ENCODE data around the gene TBC1D12.
"Not testable (repeated sequence)": the region's sequence is repeated elsewhere in the genome, so short reads cannot be mapped to it uniquely, and the experiment has no call there.

Gene TBC1D12

DNA sequence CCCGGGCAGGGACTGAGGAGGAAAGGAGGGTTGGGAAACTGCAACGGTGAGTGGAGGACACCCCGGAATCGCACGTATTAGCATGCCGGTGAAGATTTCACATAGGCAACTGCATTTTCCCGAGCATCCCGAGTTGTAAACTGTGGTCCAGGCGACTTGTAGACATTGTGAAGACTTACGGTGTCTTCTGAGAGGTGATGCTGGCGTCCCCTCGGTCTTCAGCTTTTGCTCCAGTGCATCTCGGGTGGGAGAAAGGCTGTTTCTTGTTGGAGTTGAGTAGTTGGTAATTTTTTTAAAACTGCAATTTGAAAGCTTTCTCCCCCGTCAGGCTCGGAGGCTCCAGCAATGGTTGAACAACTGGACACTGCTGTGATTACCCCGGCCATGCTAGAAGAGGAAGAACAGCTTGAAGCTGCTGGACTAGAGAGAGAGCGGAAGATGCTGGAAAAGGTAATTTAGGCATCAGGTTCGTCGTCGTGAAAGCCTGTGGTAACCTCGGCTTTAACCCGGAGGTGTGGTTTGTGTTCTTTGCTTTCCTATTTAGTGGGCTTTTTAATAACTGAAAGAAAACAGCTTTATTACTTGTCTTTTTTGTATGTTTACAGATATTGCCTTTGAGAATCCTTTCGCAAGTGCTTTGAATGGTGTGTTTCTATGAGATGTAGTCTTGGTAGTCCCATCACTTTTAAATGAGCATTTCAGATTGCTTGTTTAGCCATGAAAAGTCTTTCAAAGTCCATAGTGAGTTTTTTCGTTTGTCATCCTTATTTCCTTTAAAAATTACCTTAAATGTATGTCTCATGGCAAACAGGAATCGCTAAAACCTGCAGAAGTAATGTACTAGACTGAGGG, 143.9 kb downstream of the TBC1D12 start:
- DNase-seq (ENCODE audit: low spot score) = peak; percentile 29

DNA sequence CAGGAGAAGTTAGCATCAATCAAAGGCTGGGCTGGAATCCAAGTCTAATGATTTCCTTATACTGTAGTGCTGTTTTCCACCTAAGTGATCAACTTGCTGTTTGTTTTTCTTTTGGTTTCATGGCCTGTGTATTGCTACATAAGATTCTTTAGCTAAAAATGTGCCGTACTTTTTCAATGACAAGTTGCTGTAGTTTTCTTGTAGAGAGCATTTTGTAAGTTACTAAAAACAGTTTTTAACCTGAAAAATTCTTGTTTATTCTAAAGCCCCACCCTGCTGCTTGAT, 144.5 kb downstream of the TBC1D12 start:
- peak; percentile 11 for DNase-seq (ENCODE audit: low spot score)

DNA sequence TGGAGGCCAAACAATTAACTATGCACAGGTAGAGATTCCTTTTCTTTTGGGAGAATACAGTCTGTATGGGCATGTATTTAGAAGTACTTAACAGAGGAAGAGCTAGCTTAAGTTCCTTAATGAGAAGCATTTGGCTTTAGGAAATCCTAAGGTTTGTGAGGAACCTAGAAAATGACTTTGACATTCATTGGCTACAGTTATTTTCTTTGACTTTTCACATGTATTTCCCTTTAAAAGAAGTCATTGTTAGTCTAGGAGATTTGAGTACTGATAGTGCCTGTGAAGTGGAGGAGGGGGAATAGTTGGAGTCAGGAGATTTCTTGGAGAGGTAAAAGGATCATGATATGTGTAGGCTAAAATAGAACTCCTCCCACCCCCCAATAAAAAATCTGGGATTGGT, 146.9 kb downstream of the TBC1D12 start:
- no peak for DNase-seq (ENCODE audit: low spot score)

DNA sequence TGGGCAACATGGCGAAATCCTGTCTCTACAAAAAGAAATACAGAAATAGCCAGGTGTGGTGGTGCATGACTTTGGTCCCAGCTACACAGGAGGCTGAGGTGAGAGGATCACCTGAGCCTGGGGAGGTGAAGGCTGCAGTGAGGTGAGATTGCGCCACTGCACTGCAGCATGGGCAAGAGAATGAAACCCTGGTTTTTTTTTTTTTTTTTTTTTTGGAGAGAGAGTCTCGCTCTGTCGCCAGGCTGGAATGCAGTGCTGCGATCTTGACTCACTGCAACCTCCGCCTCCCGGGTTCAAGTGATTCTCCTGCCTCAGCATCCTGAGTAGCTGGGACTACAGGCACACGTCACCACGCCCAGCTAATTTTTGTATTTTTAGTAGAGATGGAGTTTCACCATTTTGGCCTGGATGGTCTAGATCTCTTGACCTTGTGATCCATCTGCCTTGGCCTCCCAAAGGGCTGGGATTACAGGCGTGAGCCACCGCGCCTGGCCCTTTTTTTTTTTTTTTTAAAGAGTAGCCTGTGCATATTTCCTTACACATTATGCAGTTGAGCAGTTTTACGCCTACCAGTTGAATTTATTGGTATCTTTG, 165.5 kb downstream of the TBC1D12 start:
- DNase-seq (ENCODE audit: low spot score) = not testable (repeated sequence)

DNA sequence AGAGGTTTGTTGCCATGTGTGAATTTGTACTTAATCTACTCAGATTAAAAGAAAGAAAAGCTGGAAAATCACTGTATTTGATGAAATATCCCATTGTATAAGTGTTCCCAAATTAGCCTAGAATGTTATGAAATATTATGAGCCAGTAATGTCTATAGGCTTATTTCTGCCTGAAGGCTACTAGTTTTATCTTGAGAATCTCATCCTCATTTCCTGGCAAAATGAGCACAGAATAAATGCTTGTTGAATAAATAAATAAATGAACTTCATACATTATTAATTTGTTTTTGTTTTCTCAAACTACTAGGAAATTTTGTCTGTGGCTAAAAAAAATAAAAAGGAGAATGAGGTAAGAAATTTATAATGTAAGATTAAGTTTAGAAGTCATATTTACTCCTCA, 168.7 kb downstream of the TBC1D12 start:
- no peak for DNase-seq (ENCODE audit: low spot score)

DNA sequence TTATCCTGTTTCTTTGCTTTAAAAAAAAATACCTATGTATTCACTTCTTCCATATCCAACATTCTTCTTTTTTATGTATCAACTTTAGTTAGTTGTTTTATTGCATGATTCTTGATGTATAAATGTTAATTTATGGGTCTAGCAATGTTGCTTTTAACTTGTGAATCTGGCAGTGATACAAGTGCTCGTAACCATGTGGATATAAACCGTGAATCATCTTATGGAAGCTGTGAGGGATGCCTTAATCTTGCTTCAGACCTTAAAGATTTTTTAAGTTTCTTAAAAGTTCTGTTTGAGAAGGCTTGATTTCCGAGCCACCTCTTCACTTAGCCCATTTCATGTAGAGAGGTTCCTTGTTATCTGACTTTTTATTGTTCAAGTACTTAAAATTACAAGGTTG, 169.2 kb downstream of the TBC1D12 start:
- DNase-seq (ENCODE audit: low spot score) = no peak

DNA sequence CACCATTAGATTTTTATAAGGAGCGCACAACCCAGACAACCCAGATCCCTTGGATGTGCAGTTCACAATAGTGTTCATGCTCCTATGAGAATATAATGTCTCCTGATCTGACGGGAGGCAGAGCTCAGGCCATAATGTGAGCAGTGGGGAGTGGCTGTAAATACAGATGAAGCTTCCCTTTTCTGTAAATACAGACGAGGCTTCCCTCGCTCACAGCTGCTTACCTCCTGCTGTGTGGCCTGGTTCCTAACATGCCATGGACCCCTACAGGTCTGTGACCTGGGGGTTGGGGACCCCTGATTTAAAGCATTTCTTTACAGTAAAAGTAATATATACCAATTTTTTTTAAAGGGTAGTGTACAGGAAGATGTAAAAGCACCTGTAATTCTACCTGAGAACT, 176.4 kb downstream of the TBC1D12 start:
- DNase-seq (ENCODE audit: low spot score) = no peak

DNA sequence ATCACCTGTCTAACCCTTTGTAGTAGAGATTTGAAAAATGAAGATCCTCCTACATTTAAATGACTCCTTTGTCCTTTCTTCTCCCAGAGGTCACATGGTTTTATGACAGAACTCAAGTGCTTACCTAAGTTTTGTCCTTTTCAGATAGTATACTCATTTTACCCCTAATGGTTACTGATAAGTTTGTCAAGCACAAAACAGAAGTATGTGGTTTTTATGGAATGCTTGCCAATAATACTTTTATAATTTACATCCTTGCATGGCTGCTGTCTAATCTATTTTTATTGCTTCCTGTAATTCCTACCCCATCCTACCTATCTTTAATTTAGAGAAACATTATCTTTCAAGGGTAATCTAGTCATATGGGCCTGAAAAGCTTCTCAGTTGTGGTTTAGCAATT, 180.8 kb downstream of the TBC1D12 start:
- no peak for DNase-seq (ENCODE audit: low spot score)

All from HuH-7.5 (cell line).